Osteocyte (in vitro differentiated cells): ENCODE data around the gene ANO8. TPM values are rescaled to one million over a fixed set of nuclear protein-coding genes. Genes with fewer than 3 reads are reported as not detected.

Experiments
- DNase-seq: peaks from one replicate; pipeline ENCODE4 v3.0.0; 2021; ENCODE audit warnings: mixed read lengths; ENCODE audit not compliant: unreplicated experiment; ENCODE audit errors: extremely low spot score
- H3K27ac Mint-ChIP-seq: one replicate; pipeline ENCODE4 v1.8.0; 2021; ENCODE audit warnings: mild to moderate bottlenecking, mixed read lengths; ENCODE audit not compliant: unreplicated experiment
- H3K27me3 Mint-ChIP-seq: one replicate; pipeline ENCODE4 v1.8.0; 2021; ENCODE audit warnings: mixed read lengths; ENCODE audit not compliant: unreplicated experiment
- H3K36me3 Mint-ChIP-seq: one replicate; pipeline ENCODE4 v1.8.0; 2021; ENCODE audit warnings: mixed read lengths; ENCODE audit not compliant: unreplicated experiment
- H3K4me1 Mint-ChIP-seq: one replicate; pipeline ENCODE4 v1.8.0; 2021; ENCODE audit warnings: mixed read lengths; ENCODE audit not compliant: unreplicated experiment
- H3K4me3 Mint-ChIP-seq: one replicate; pipeline ENCODE4 v1.8.0; 2021; ENCODE audit warnings: mild to moderate bottlenecking, moderate library complexity, mixed read lengths; ENCODE audit not compliant: unreplicated experiment
- H3K9me3 Mint-ChIP-seq: one replicate; pipeline ENCODE4 v1.8.0; 2021; ENCODE audit warnings: mixed read lengths; ENCODE audit not compliant: unreplicated experiment
- total RNA-seq: library from RNA; stranded (reverse); gene quantifications from 2 replicates; pipeline ENCODE4 v1.2.1, GENCODE V29; 2021
- TF ChIP-seq, protein P1 (sequence below): fragments of 200-600 bp; sonication (generic); IDR thresholded peaks from 2 replicates; pipeline ENCODE4 v1.5.0; 2021; ENCODE audit warnings: antibody characterized with exemption, mild to moderate bottlenecking, moderate library complexity

The ANO8 gene
- total RNA-seq, 1 donor from 2014 or later: 21.9 TPM

DNA sequence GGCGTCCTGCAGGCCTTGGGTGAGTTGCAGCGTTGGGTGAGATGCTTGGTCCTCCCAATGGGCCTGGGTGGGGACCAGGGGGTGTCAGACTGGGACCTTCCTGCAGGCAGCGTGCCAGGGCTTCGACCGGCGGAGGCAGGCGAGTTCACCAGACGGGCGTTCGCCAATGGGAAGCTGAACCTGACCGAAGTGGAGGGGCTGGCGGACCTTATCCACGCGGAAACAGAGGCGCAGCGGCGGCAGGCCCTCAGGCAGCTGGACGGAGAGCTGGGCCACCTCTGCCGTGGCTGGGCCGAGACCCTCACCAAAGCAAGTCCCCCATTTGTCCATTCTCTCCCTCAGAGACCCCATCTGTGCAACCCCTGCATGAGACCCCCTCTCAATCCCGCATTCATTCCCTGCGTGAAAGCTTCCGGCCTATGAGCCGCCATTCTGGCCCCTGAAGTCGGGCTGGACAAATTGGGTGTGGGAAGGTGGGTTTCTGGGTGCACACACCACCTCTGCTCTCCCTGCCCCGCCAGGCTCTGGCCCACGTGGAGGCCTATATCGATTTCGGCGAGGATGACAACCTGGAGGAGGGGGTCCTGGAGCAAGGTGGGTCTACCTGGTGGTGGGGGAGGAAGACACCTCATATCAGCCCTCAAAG is 3.9 kb upstream of the ANO8 start:
- no peak overlapping the region for H3K27ac Mint-ChIP-seq
- peaks cover 21% of the 10 kb centered on the region for H3K4me1 Mint-ChIP-seq
- H3K27me3 Mint-ChIP-seq: no peaks in the 10 kb centered on the region
- DNase-seq: no peak
- TF ChIP-seq, protein P1, sequence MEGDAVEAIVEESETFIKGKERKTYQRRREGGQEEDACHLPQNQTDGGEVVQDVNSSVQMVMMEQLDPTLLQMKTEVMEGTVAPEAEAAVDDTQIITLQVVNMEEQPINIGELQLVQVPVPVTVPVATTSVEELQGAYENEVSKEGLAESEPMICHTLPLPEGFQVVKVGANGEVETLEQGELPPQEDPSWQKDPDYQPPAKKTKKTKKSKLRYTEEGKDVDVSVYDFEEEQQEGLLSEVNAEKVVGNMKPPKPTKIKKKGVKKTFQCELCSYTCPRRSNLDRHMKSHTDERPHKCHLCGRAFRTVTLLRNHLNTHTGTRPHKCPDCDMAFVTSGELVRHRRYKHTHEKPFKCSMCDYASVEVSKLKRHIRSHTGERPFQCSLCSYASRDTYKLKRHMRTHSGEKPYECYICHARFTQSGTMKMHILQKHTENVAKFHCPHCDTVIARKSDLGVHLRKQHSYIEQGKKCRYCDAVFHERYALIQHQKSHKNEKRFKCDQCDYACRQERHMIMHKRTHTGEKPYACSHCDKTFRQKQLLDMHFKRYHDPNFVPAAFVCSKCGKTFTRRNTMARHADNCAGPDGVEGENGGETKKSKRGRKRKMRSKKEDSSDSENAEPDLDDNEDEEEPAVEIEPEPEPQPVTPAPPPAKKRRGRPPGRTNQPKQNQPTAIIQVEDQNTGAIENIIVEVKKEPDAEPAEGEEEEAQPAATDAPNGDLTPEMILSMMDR: no peak
- H3K4me3 Mint-ChIP-seq: peak overlapping the region; percentile 99
- no peaks in the 10 kb centered on the region for H3K9me3 Mint-ChIP-seq
- H3K36me3 Mint-ChIP-seq: peaks cover 1% of the 10 kb centered on the region

DNA sequence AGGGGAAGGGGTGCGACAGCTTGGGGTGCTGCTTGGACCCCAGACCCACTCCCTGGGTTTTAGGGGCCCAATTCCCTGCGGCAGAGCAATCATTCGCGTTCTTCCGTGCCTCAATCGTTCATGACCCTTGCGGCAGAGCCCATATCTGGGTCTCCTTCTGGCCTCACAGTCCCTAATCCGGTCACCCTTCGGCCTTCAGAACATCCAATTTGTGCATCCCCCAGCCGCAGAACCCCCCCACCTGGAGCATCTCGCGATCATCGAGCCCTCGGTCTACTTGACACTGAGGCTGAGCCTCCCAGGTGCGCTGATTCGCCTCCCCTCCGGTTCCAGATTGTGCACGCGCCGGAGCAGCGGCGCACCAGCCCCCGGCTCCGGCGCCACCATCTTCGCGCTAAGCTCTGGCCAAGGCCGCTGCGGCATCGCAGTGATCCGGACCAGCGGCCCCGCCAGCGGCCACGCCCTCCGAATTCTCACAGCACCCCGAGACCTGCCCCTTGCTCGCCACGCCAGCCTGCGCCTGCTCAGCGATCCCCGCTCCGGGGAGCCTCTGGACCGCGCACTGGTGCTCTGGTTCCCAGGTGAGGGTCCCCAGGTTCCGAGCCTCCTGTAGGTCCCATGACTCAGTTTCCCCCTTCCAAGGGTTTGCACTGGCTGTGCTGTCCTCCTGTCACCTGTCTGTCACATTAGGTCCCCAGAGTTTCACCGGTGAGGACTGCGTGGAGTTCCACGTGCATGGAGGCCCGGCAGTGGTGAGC is 3.2 kb upstream of the ANO8 start:
- Mint-ChIP-seq H3K4me3 (peak overlapping the region; percentile 99), H3K4me1 (peaks cover 23% of the 10 kb centered on the region), H3K27ac (peak overlapping the region; percentile 41), H3K9me3 (no peaks in the 10 kb centered on the region), H3K36me3 (peaks cover 1% of the 10 kb centered on the region), H3K27me3 (no peaks in the 10 kb centered on the region)
- DNase-seq: no peak
- TF ChIP-seq, protein P1: no peak

DNA sequence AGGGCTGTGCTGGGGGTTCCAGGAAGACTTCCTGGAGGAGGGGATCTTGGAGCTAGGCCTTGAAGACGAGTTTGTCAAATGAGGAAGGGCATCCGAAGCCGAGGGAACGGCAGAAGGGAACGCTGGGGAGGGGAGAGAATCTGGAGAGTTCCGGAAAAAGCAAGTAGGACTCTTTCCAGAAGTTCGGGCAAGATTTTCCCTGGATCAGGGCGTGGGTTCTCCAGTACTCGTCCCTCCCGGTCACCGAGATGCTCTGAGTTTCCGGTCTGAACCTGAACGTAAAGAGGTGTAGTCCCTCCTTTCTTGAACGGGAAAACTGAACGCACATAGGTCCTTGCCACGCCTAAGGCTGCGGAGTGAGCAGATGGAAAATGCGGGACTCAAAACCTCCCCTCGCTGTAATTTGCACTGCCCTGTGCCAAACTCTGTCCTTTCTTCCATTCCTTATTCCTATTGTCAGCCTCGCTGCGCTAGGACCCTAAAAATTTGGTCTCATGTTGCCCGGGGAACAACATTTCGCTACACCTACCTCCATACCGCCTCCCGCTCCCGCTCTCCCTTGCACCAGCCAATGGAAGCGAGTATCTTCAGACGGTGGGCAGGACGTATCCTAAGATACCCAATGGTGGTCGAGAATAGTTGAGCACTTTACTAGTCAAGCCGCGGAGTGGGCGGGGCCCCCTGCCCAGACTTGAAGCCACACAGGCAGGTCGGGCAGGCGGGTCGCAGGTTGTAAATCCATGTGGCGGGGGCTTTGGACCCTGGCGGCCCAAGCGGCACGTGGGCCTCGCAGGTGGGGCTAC is 2.4 kb upstream of the ANO8 start, which contains the start of gene GTPBP3:
TSS of gene GTPBP3 (plus strand) at position 682 of the 803 bp plus-strand sequence. CDS start at position 741, 59 bp downstream.
- H3K4me1 Mint-ChIP-seq: peaks cover 23% of the 10 kb centered on the region
- H3K27ac Mint-ChIP-seq: peak within 1 kb of the TSS; percentile 99
- H3K9me3 Mint-ChIP-seq: no peaks in the 10 kb centered on the region
- H3K27me3 Mint-ChIP-seq: no peaks in the 10 kb centered on the region
- TF ChIP-seq, protein P1: no peak
- peak; percentile 96 for DNase-seq
- peak within 1 kb of the TSS; percentile 99 for H3K4me3 Mint-ChIP-seq
- no peaks in the 10 kb centered on the region for H3K36me3 Mint-ChIP-seq

DNA sequence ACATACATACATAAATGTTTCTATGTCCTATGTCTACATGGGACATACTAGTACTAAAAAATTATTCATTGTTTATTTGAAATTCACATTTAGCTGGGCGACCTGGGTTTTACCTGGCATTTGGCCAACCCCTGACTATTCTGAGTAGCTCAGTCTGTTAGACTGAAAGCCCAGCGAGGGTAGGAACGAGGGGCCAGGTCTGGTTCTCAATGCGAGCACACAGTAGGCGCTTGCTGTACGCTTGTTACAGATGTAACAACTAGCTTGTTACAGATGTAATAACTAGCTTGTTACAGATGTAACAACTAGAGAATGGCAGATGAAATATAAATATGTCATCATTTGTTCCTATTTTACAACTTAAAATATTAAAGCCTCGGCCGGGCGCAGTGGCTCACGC is 920 bp upstream of the ANO8 start:
- H3K4me3 Mint-ChIP-seq: peak overlapping the region; percentile 86
- H3K9me3 Mint-ChIP-seq: no peaks in the 10 kb centered on the region
- H3K27me3 Mint-ChIP-seq: no peaks in the 10 kb centered on the region
- peak overlapping the region; percentile 68 for H3K27ac Mint-ChIP-seq
- H3K4me1 Mint-ChIP-seq: peaks cover 23% of the 10 kb centered on the region
- H3K36me3 Mint-ChIP-seq: no peaks in the 10 kb centered on the region
- TF ChIP-seq, protein P1: no peak
- no peak for DNase-seq
